Stimulated activated CD8-positive, alpha-beta memory T cell treated with anti-CD3 and anti-CD28 coated beads, Interleukin-15, amount 100 ng/mL, for 24 hours (primary cell): ENCODE measurements around the gene MEG3.

Experiments used
- DNase-seq: peaks from one replicate; pipeline ENCODE4 v3.0.0-alpha.2; 2020; ENCODE audit warnings: low read depth

The MEG3 gene

GRCh38 chr14:100881211-100882025 lies 55.5 kb downstream of the MEG3 start:
- no peak for DNase-seq

GRCh38 chr14:100882026-100882967 lies 56.4 kb downstream of the MEG3 start:
- no peak for DNase-seq

- DNase-seq = no peak
These were observed 57.3 kb downstream of the MEG3 start for GRCh38 chr14:100882991-100883788.

GRCh38 chr14:100883789-100884101 lies 57.8 kb downstream of the MEG3 start:
- DNase-seq = no peak

GRCh38 chr14:100884456-100884855 lies 58.5 kb downstream of the MEG3 start:
- DNase-seq = no peak

- no peak for DNase-seq
These were observed 59.3 kb downstream of the MEG3 start for GRCh38 chr14:100885196-100885595.

- DNase-seq = no peak
These were observed 59.7 kb downstream of the MEG3 start for GRCh38 chr14:100885617-100886016.

GRCh38 chr14:100887728-100888335 lies 61.9 kb downstream of the MEG3 start:
- DNase-seq = no peak

- no peak for DNase-seq
These were observed 62.9 kb downstream of the MEG3 start for GRCh38 chr14:100888789-100889315.

- DNase-seq = no peak
These were observed 63.7 kb downstream of the MEG3 start for GRCh38 chr14:100889641-100890040.

GRCh38 chr14:100890061-100890850 lies 64.3 kb downstream of the MEG3 start:
- DNase-seq = no peak

GRCh38 chr14:100891051-100891450 lies 65.1 kb downstream of the MEG3 start:
- no peak for DNase-seq

GRCh38 chr14:100891501-100892445 lies 65.9 kb downstream of the MEG3 start:
- DNase-seq = no peak

- no peak for DNase-seq
These were observed 66.7 kb downstream of the MEG3 start for GRCh38 chr14:100892496-100893227.

GRCh38 chr14:100893228-100893601 lies 67.3 kb downstream of the MEG3 start:
- no peak for DNase-seq

- no peak for DNase-seq
These were observed 67.8 kb downstream of the MEG3 start for GRCh38 chr14:100893760-100894159.

GRCh38 chr14:100894416-100894815 lies 68.5 kb downstream of the MEG3 start:
- DNase-seq = no peak

- no peak for DNase-seq
These were observed 69.5 kb downstream of the MEG3 start for GRCh38 chr14:100895411-100895810.
